GM13976 (cell line): ENCODE measurements around the gene FBXO42.
"Not testable (repeated sequence)": the region's sequence is repeated elsewhere in the genome, so short reads cannot be mapped to it uniquely, and the experiment has no call there.

ENCODE experiments used
- DNase-seq: peaks from one replicate; pipeline ENCODE4 v3.0.0; 2012; ENCODE audit warnings: low spot score
- CTCF ChIP-seq: IDR thresholded peaks from 2 replicates; pipeline ENCODE4 v1.5.1; 2012; ENCODE audit warnings: borderline replicate concordance, mild to moderate bottlenecking; ENCODE audit not compliant: insufficient read depth; ENCODE audit errors: extremely low read depth, missing control alignments, control extremely low read depth
- in situ Hi-C: fragments of 300-500 bp; cut with MboI; formaldehyde crosslinking; loops from one replicate; pipeline ENCODE4 v1.12.0; 2022; ENCODE audit warnings: low sequenced_read_pairs, mixed read lengths, inconsistent platforms; ENCODE audit not compliant: unreplicated experiment

The FBXO42 gene

DNA sequence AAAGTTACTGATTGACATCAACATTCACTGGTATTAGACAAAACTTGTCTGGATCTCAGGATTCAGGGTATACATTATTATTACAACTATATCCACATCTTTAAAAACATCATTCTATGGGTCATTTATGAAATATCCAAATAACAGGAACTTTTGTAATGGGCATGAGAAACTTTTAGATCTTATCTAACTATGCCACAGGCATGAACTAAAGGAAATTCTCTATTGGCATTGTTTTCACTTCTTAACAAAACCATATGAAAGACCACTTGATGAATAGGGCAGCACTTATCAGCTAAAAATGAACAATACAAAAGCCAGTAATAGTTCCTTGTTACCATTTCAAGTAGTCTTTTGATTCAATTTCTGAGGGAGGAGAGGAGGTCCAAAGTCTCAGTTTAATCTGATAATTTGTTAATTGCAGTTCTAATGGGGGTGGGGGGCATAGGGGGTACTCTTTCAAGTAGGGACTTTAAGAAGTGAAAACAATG is 84.5 kb downstream of the FBXO42 start:
- DNase-seq = no peak
- TF ChIP-seq CTCF = no peak
- in situ Hi-C loops = no loop called here

- no peak for TF ChIP-seq CTCF
- no peak for DNase-seq
- in situ Hi-C loops = no loop called here
Observed at GRCh38 chr1:16266411-16267118, 85.7 kb downstream of the FBXO42 start.

GRCh38 chr1:16262067-16262466 is 90.2 kb downstream of the FBXO42 start:
- no peak for TF ChIP-seq CTCF
- in situ Hi-C loops = no loop called here
- no peak for DNase-seq

DNA sequence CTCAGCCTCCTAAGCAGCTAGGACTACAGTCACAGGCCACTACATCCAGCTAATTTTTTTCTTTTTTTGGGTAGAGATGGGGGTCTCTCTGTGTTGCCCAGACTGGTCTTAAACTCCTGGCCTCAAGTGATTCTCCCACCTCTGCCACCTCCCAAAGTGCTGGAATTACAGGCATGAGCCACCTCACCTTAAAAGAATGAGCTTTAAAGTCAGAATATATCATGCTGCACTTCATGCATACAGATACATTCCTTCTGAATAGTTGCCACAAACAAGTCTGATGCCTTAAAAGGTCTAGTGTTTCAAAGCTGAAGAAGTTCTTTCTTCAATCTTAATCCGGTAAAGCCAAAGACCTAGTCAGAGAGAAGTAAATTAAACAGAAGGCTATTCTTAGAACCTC is 91.5 kb downstream of the FBXO42 start:
- DNase-seq = no peak
- in situ Hi-C loops = no loop called here
- TF ChIP-seq CTCF = no peak

DNA sequence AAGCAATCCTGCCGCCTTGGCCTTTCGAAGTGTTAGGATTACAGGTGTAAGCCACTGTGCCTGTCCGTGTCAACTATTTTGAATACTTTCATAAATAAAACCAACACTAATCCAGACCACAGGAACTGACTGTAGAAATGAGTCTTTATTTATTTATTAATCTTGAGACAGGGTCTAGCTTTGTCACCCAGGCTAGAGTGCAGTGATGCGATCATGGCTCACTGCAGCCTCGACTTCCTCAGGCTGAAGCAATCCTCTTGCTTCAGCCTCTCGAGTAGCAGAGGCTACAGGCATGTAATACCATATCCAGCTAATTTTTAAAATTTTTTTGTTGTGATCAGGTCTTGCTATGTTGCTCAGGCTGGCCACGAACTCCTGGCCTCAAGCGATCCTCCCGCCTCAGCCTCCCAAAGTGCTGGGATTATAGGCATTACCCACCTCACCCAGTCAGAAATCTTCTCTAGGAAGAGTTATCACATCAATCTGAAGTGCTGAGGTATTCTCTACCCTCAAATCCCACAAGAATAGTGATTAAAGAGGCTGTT is 93.6 kb downstream of the FBXO42 start:
- TF ChIP-seq CTCF = no peak
- DNase-seq = no peak
- in situ Hi-C loops = no loop called here

DNA sequence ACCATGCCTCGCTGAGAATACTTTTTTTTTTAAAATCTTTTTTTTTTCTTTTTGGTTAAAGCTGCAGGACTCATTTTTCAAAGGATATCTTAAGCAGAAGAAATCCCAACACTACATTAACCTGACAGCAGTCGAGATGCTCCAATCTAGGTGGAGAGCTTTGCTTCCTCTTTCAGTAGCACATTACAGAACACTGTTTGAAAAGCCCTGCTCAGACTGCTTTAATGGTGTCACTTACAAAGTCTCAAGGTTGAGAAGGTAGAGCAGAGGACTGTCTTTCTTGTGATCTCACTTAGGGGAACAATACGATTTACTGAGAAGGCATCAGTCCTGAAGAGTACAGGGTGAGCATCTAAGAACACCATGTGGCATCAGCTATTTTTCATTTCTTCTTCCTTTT is 94.3 kb downstream of the FBXO42 start:
- no peak for DNase-seq
- no peak for TF ChIP-seq CTCF
- in situ Hi-C loops = no loop called here

GRCh38 chr1:16257556-16257955 is 94.7 kb downstream of the FBXO42 start:
- DNase-seq, in situ Hi-C loops: not testable (repeated sequence)
